Mesenchymal stem cell (in vitro differentiated cells and primary cell): ENCODE results near the gene TMEM244.

Experiments used
- DNase-seq: peaks from one replicate; pipeline ENCODE4 v3.0.0-alpha.2; 2013
- H2AFZ ChIP-seq: one replicate; pipeline ENCODE4 v1.6.1; 2013; ENCODE audit warnings: low read depth, mild to moderate bottlenecking, control low read depth, inconsistent platforms, low read length, moderate library complexity
- H2AK5ac ChIP-seq: 2 replicates; pipeline ENCODE4 v1.6.1; 2013; ENCODE audit warnings: low read length, moderate library complexity, mild to moderate bottlenecking, inconsistent platforms; ENCODE audit not compliant: severe bottlenecking
- H2BK120ac ChIP-seq: one replicate; pipeline ENCODE4 v1.6.1; 2013; ENCODE audit warnings: low read depth, mild to moderate bottlenecking, inconsistent platforms, low read length, moderate library complexity
- H2BK12ac ChIP-seq, 2 experiments: one replicate each; pipeline ENCODE4 v1.6.1; 2013; ENCODE audit warnings: inconsistent platforms in 2 of 2, low read length in 2 of 2, mild to moderate bottlenecking in 2 of 2, moderate library complexity in 2 of 2, control low read depth in 1 of 2
- H2BK15ac ChIP-seq: one replicate; pipeline ENCODE4 v1.6.1; 2013; ENCODE audit warnings: mild to moderate bottlenecking, low read depth, inconsistent platforms; ENCODE audit not compliant: poor library complexity, severe bottlenecking
- H2BK5ac ChIP-seq: 2 replicates; pipeline ENCODE4 v1.6.1; 2013; ENCODE audit warnings: low read depth, mild to moderate bottlenecking, low read length, control low read depth, inconsistent platforms; ENCODE audit not compliant: poor library complexity, severe bottlenecking
- H3K14ac ChIP-seq, 2 experiments: one replicate each; pipeline ENCODE4 v1.6.1; 2013; ENCODE audit warnings: inconsistent platforms in 2 of 2, low read length in 2 of 2, control low read depth in 1 of 2, mild to moderate bottlenecking in 1 of 2, moderate library complexity in 1 of 2
- H3K18ac ChIP-seq, 2 experiments: one replicate each; pipeline ENCODE4 v1.6.1; 2013; ENCODE audit warnings: inconsistent platforms in 2 of 2, low read length in 2 of 2, control low read depth in 1 of 2, low read depth in 1 of 2, mild to moderate bottlenecking in 1 of 2
- H3K23ac ChIP-seq, 2 experiments: one replicate each; pipeline ENCODE4 v1.6.1; 2013; ENCODE audit warnings: inconsistent platforms in 2 of 2, low read length in 2 of 2, mild to moderate bottlenecking in 2 of 2, moderate library complexity in 2 of 2, control low read depth in 1 of 2
- H3K27ac ChIP-seq: 2 replicates; pipeline ENCODE4 v1.5.1; 2013; ENCODE audit warnings: mild to moderate bottlenecking, moderate library complexity, low read length, control low read depth, inconsistent platforms; ENCODE audit not compliant: poor library complexity, severe bottlenecking
- H3K27me3 ChIP-seq, 2 experiments: 2 replicates each; pipeline versions ENCODE4 v1.6.1 to v1.7.0; 2013; ENCODE audit warnings: low read length in 2 of 2, mild to moderate bottlenecking in 2 of 2, moderate library complexity in 2 of 2, control low read depth in 1 of 2, inconsistent platforms in 1 of 2; ENCODE audit not compliant: control insufficient read depth in 1 of 2, insufficient read depth in 1 of 2
- H3K36me3 ChIP-seq, 2 experiments: 2 replicates each; pipeline versions ENCODE4 v1.6.1 to v1.7.0; 2013; ENCODE audit warnings: low read length in 2 of 2, control low read depth in 1 of 2, inconsistent platforms in 1 of 2, low read depth in 1 of 2, mild to moderate bottlenecking in 1 of 2; ENCODE audit not compliant: insufficient read depth in 2 of 2, control insufficient read depth in 1 of 2
- H3K4ac ChIP-seq, 2 experiments: one replicate each; pipeline ENCODE4 v1.6.1; 2013; ENCODE audit warnings: inconsistent platforms in 2 of 2, low read length in 2 of 2, mild to moderate bottlenecking in 2 of 2, moderate library complexity in 2 of 2, control low read depth in 1 of 2, low read depth in 1 of 2
- H3K4me1 ChIP-seq: 2 replicates; pipeline ENCODE4 v1.6.1; 2013; ENCODE audit warnings: low read depth, low read length, control low read depth; ENCODE audit not compliant: control insufficient read depth, insufficient read depth
- H3K4me2 ChIP-seq: 2 replicates; pipeline ENCODE4 v1.6.1; 2013; ENCODE audit warnings: low read length, mild to moderate bottlenecking, inconsistent platforms; ENCODE audit not compliant: poor library complexity, severe bottlenecking
- H3K4me3 ChIP-seq, 2 experiments: 2 replicates each; pipeline versions ENCODE4 v1.5.1 to v1.7.0; 2013; ENCODE audit warnings: low read length in 2 of 2, mild to moderate bottlenecking in 2 of 2, control low read depth in 1 of 2, low read depth in 1 of 2; ENCODE audit not compliant: insufficient read depth in 1 of 2
- H3K79me1 ChIP-seq: replicated peaks from 2 replicates; pipeline ENCODE4 v1.6.1; 2013; ENCODE audit warnings: mild to moderate bottlenecking, control low read depth, low read length, inconsistent platforms; ENCODE audit not compliant: poor library complexity, severe bottlenecking
- H3K9ac ChIP-seq: 2 replicates; pipeline ENCODE4 v1.7.0; 2013; ENCODE audit warnings: mild to moderate bottlenecking, low read length, moderate library complexity
- H3K9me3 ChIP-seq: 2 replicates; pipeline ENCODE4 v1.7.0; 2013; ENCODE audit warnings: mild to moderate bottlenecking, low read length; ENCODE audit not compliant: control insufficient read depth
- H4K8ac ChIP-seq: one replicate; pipeline ENCODE4 v1.6.1; 2013; ENCODE audit warnings: inconsistent platforms, mild to moderate bottlenecking, low read length, moderate library complexity
- H4K91ac ChIP-seq: one replicate; pipeline ENCODE4 v1.6.1; 2013; ENCODE audit warnings: mild to moderate bottlenecking, low read length, inconsistent platforms
- WGBS: methylation state at CpG from one replicate; pipeline ENCODE4 v1.1.7; 2013; ENCODE audit warnings: mixed read lengths; 5-methylcytosine and 5-hydroxymethylcytosine counted together

Gene TMEM244

GRCh38 chr6:129903082-129903481, 42.0 kb upstream of the TMEM244 start:
- H3K4me2 ChIP-seq, result no peak overlapping the region
- H4K91ac ChIP-seq, result no peak overlapping the region
- no peak overlapping the region for H4K8ac ChIP-seq
- no peaks in the 10 kb centered on the region for H3K4me1 ChIP-seq
- no peaks in the 10 kb centered on the region for H3K27me3 ChIP-seq
- no peak for DNase-seq
- H2BK120ac ChIP-seq, result no peak overlapping the region
- H3K23ac ChIP-seq, result no peak overlapping the region
- H3K36me3 ChIP-seq, result no peaks in the 10 kb centered on the region
- no peak overlapping the region for H3K4ac ChIP-seq
- no peak overlapping the region for H2BK12ac ChIP-seq
- no peak overlapping the region for H3K14ac ChIP-seq
- no peak overlapping the region for H2BK15ac ChIP-seq
- no peak overlapping the region for H3K9ac ChIP-seq
- no peak overlapping the region for H3K18ac ChIP-seq
- no peak overlapping the region for H3K27ac ChIP-seq
- no peak overlapping the region for H3K4me3 ChIP-seq
- H2BK5ac ChIP-seq, result no peak overlapping the region
- H3K79me1 ChIP-seq, result no peaks in the 10 kb centered on the region
- no peaks in the 10 kb centered on the region for H3K9me3 ChIP-seq
- H2AK5ac ChIP-seq, result no peak overlapping the region
- H2AFZ ChIP-seq, result no peak overlapping the region

- H4K8ac ChIP-seq, result no peak overlapping the region
- no peak overlapping the region for H3K18ac ChIP-seq
- no peaks in the 10 kb centered on the region for H3K79me1 ChIP-seq
- H3K9ac ChIP-seq, result no peak overlapping the region
- H3K4me1 ChIP-seq, result no peaks in the 10 kb centered on the region
- WGBS, result 100% methylated on average over 1 of the region's 1 CpG
- H3K36me3 ChIP-seq, result no peaks in the 10 kb centered on the region
- no peak overlapping the region for H3K23ac ChIP-seq
- no peaks in the 10 kb centered on the region for H3K27me3 ChIP-seq
- H3K4me3 ChIP-seq, result no peak overlapping the region
- no peak overlapping the region for H2BK15ac ChIP-seq
- H2BK120ac ChIP-seq, result no peak overlapping the region
- H3K27ac ChIP-seq, result no peak overlapping the region
- no peak overlapping the region for H2BK5ac ChIP-seq
- no peaks in the 10 kb centered on the region for H3K9me3 ChIP-seq
- H4K91ac ChIP-seq, result no peak overlapping the region
- no peak overlapping the region for H3K14ac ChIP-seq
- H2BK12ac ChIP-seq, result no peak overlapping the region
- H3K4me2 ChIP-seq, result no peak overlapping the region
- H2AK5ac ChIP-seq, result no peak overlapping the region
- no peak for DNase-seq
- H2AFZ ChIP-seq, result no peak overlapping the region
- no peak overlapping the region for H3K4ac ChIP-seq
These were observed 41.6 kb upstream of the TMEM244 start for GRCh38 chr6:129902681-129903080.

- no peaks in the 10 kb centered on the region for H3K36me3 ChIP-seq
- no peaks in the 10 kb centered on the region for H3K79me1 ChIP-seq
- no peak overlapping the region for H3K4me2 ChIP-seq
- H3K9ac ChIP-seq, result no peak overlapping the region
- H3K27me3 ChIP-seq, result no peaks in the 10 kb centered on the region
- H2BK15ac ChIP-seq, result no peak overlapping the region
- no peak overlapping the region for H2AK5ac ChIP-seq
- no peak overlapping the region for H3K4ac ChIP-seq
- H3K14ac ChIP-seq, result no peak overlapping the region
- no peak overlapping the region for H3K18ac ChIP-seq
- no peak overlapping the region for H2AFZ ChIP-seq
- DNase-seq, result no peak
- no peak overlapping the region for H4K91ac ChIP-seq
- no peak overlapping the region for H2BK120ac ChIP-seq
- no peaks in the 10 kb centered on the region for H3K4me1 ChIP-seq
- no peak overlapping the region for H3K23ac ChIP-seq
- H3K27ac ChIP-seq, result no peak overlapping the region
- no peaks in the 10 kb centered on the region for H3K9me3 ChIP-seq
- no peak overlapping the region for H4K8ac ChIP-seq
- H2BK12ac ChIP-seq, result no peak overlapping the region
- no peak overlapping the region for H2BK5ac ChIP-seq
- H3K4me3 ChIP-seq, result no peak overlapping the region
These were observed 40.8 kb upstream of the TMEM244 start for GRCh38 chr6:129901910-129902309.

- Histone ChIP-seq H2BK12ac (no peak overlapping the region), H3K4me2 (no peak overlapping the region), H3K4me1 (no peaks in the 10 kb centered on the region), H2AK5ac (no peak overlapping the region), H3K27ac (no peak overlapping the region), H3K18ac (no peak overlapping the region), H3K23ac (no peak overlapping the region), H3K79me1 (no peaks in the 10 kb centered on the region), H2BK5ac (no peak overlapping the region), H2AFZ (no peak overlapping the region), H3K4ac (no peak overlapping the region), H3K36me3 (no peaks in the 10 kb centered on the region), H3K9ac (no peak overlapping the region), H3K14ac (no peak overlapping the region), H2BK120ac (no peak overlapping the region), H4K91ac (no peak overlapping the region), H3K4me3 (no peak overlapping the region), H3K27me3 (no peaks in the 10 kb centered on the region), H2BK15ac (no peak overlapping the region), H3K9me3 (no peaks in the 10 kb centered on the region), H4K8ac (no peak overlapping the region)
- no peak for DNase-seq
These were observed 34.6 kb upstream of the TMEM244 start for GRCh38 chr6:129895692-129896091.
